IMR-90 (cell line): ENCODE data around the gene ZBP1. TPM values are rescaled to one million over a fixed set of nuclear protein-coding genes. Genes with fewer than 3 reads are reported as not detected.
A peak's percentile ranks its signal among the peaks of the same experiment; 100 is the strongest.

ENCODE experiments used
- ATAC-seq: fragments of 200-7000 bp; cut with Tn5 transposase; 2 replicates; pipeline ENCODE4 v1.9.1; 2020; ENCODE audit warnings: low read depth, mild to moderate bottlenecking, moderate library complexity
- BruUV-seq: library from RNA; stranded (reverse); fragments of 400-500 nt; replicated peaks from 2 replicates; lab custom pipeline; 2021; lab: Mats Ljungman, UMichigan
- CTCF ChIA-PET: fragments of 300-600 bp; formaldehyde crosslinking; extraction: SDS; loops from one replicate; lab custom pipeline; 2021; ENCODE audit warnings: antibody characterized with exemption; lab: Yijun Ruan, JAX
- POLR2A ChIA-PET: fragments of 300-600 bp; sonication (Branson Sonifier 250); formaldehyde crosslinking; loops from one replicate; lab custom pipeline; 2022; ENCODE audit warnings: antibody characterized with exemption; ENCODE audit not compliant: unreplicated experiment; lab: Charles Lee
- DNase-seq: peaks from one replicate; pipeline ENCODE4 v3.0.0; 2013
- H2AFZ ChIP-seq: replicated peaks from 2 replicates; pipeline ENCODE3; 2013; ENCODE audit warnings: low read length, mild to moderate bottlenecking; ENCODE audit not compliant: poor library complexity
- H2AK5ac ChIP-seq: 2 replicates; pipeline ENCODE4 v1.6.1; 2013; ENCODE audit warnings: low read depth, low read length, inconsistent platforms
- H2AK9ac ChIP-seq: replicated peaks from 2 replicates; pipeline ENCODE3; 2013; ENCODE audit warnings: mild to moderate bottlenecking, low read depth, low read length, moderate library complexity; ENCODE audit not compliant: poor library complexity
- H2BK120ac ChIP-seq: 2 replicates; pipeline ENCODE4 v1.6.1; 2013; ENCODE audit warnings: low read depth, low read length, inconsistent platforms
- H2BK15ac ChIP-seq: 3 replicates; pipeline ENCODE4 v1.6.1; 2013; ENCODE audit warnings: low read depth, low read length, inconsistent platforms
- H2BK20ac ChIP-seq: 2 replicates; pipeline ENCODE4 v1.6.1; 2013; ENCODE audit warnings: low read depth, mild to moderate bottlenecking, inconsistent platforms, low read length, moderate library complexity
- H2BK5ac ChIP-seq: 2 replicates; pipeline ENCODE4 v1.6.1; 2013; ENCODE audit warnings: mild to moderate bottlenecking, low read depth, low read length, inconsistent platforms; ENCODE audit not compliant: poor library complexity, severe bottlenecking
- H3K14ac ChIP-seq: replicated peaks from 2 replicates; pipeline ENCODE4 v1.6.1; 2013; ENCODE audit warnings: low read depth, low read length, inconsistent platforms
- H3K18ac ChIP-seq: 2 replicates; pipeline ENCODE4 v1.6.1; 2013; ENCODE audit warnings: low read depth, low read length, control low read depth
- H3K23ac ChIP-seq: 2 replicates; pipeline ENCODE4 v1.6.1; 2013; ENCODE audit warnings: low read depth, low read length, inconsistent platforms
- H3K27ac ChIP-seq: 2 replicates; pipeline ENCODE4 v1.5.1; 2013; ENCODE audit warnings: mild to moderate bottlenecking, control low read depth, low read length; ENCODE audit not compliant: insufficient read depth
- H3K27me3 ChIP-seq: 2 replicates; pipeline ENCODE4 v1.6.1; 2013; ENCODE audit warnings: low read length; ENCODE audit not compliant: control insufficient read depth, insufficient read depth
- H3K36me3 ChIP-seq: 2 replicates; pipeline ENCODE4 v1.6.1; 2013; ENCODE audit warnings: low read length, mixed read lengths; ENCODE audit not compliant: control insufficient read depth, insufficient read depth
- H3K4ac ChIP-seq: 2 replicates; pipeline ENCODE4 v1.6.1; 2013; ENCODE audit warnings: low read depth, low read length, inconsistent platforms
- H3K4me1 ChIP-seq: 2 replicates; pipeline ENCODE4 v1.6.1; 2013; ENCODE audit warnings: low read length, mixed read lengths; ENCODE audit not compliant: control insufficient read depth, insufficient read depth
- H3K4me2 ChIP-seq: 2 replicates; pipeline ENCODE4 v1.6.1; 2013; ENCODE audit warnings: low read depth, mild to moderate bottlenecking, control low read depth, low read length, moderate library complexity
- H3K4me3 ChIP-seq: 2 replicates; pipeline ENCODE4 v1.5.1; 2013; ENCODE audit warnings: low read depth, mild to moderate bottlenecking, control low read depth, low read length, moderate library complexity; ENCODE audit not compliant: insufficient read depth
- H3K56ac ChIP-seq: 2 replicates; pipeline ENCODE4 v1.6.1; 2013; ENCODE audit warnings: low read length, inconsistent platforms; ENCODE audit not compliant: insufficient read depth; ENCODE audit errors: extremely low read depth
- H3K79me1 ChIP-seq, 2 experiments: 2 replicates each; pipeline ENCODE4 v1.6.1; 2013; ENCODE audit warnings: low read length in 2 of 2, inconsistent platforms in 1 of 2, low read depth in 1 of 2
- H3K9ac ChIP-seq: 2 replicates; pipeline ENCODE4 v1.6.1; 2013; ENCODE audit warnings: low read depth, low read length, control low read depth
- H3K9me1 ChIP-seq: 2 replicates; pipeline ENCODE4 v1.6.1; 2013; ENCODE audit warnings: low read length, inconsistent platforms; ENCODE audit not compliant: insufficient read depth
- H3K9me3 ChIP-seq: 2 replicates; pipeline ENCODE4 v1.6.1; 2013; ENCODE audit warnings: low read length; ENCODE audit not compliant: control insufficient read depth, insufficient read depth
- H4K20me1 ChIP-seq: 2 replicates; pipeline ENCODE4 v1.6.1; 2013; ENCODE audit warnings: low read length, inconsistent platforms; ENCODE audit not compliant: insufficient read depth
- H4K5ac ChIP-seq: 2 replicates; pipeline ENCODE4 v1.6.1; 2013; ENCODE audit warnings: mild to moderate bottlenecking, low read depth, low read length, control low read depth
- H4K8ac ChIP-seq, 2 experiments: 2 replicates each; pipeline ENCODE4 v1.6.1; 2013; ENCODE audit warnings: low read depth in 2 of 2, low read length in 2 of 2, control low read depth in 1 of 2, inconsistent platforms in 1 of 2
- H4K91ac ChIP-seq: 2 replicates; pipeline ENCODE4 v1.6.1; 2013; ENCODE audit warnings: low read depth, low read length, inconsistent platforms; ENCODE audit not compliant: insufficient read depth
- BHLHE40 ChIP-seq: fragments of 150-350 bp; IDR thresholded peaks from 2 replicates; pipeline ENCODE4 v1.6.1; 2016; ENCODE audit warnings: mild to moderate bottlenecking, low read depth, low read length
- CEBPB ChIP-seq: IDR thresholded peaks from 2 replicates; pipeline ENCODE4 v1.6.1; 2012; ENCODE audit warnings: low read depth, low read length, improper control_type of control experiment
- CHD1 ChIP-seq: IDR thresholded peaks from 2 replicates; pipeline ENCODE4 v1.6.1; 2012; ENCODE audit warnings: low read depth, low read length, improper control_type of control experiment
- MXI1 ChIP-seq: IDR thresholded peaks from 2 replicates; pipeline ENCODE4 v1.6.1; 2012; ENCODE audit warnings: low read depth, mild to moderate bottlenecking, low read length, moderate library complexity, borderline replicate concordance
- NFE2L2 ChIP-seq: fragments of 150-350 bp; IDR thresholded peaks from 2 replicates; pipeline ENCODE4 v1.6.1; 2016; ENCODE audit warnings: low read depth, mild to moderate bottlenecking, low read length
- POLR2A ChIP-seq: IDR thresholded peaks from 2 replicates; pipeline ENCODE4 v1.6.1; 2012; ENCODE audit warnings: mild to moderate bottlenecking, low read depth, low read length
- RAD21 ChIP-seq: IDR thresholded peaks from 2 replicates; pipeline ENCODE4 v1.6.1; 2012; ENCODE audit warnings: low read length, improper control_type of control experiment
- RFX5 ChIP-seq: IDR thresholded peaks from 2 replicates; pipeline ENCODE4 v1.8.0; 2012; ENCODE audit warnings: low read depth, mild to moderate bottlenecking, low read length, moderate library complexity
- WGBS, 2 experiments: methylation state at CpG; one replicate each; pipeline versions ENCODE4 v1.1.5 to v1.1.7; 2013; ENCODE audit warnings: missing lambda C conversion rate in 2 of 2; ENCODE audit not compliant: insufficient read length in 1 of 2; ENCODE audit errors: extremely low coverage in 2 of 2; 5-methylcytosine and 5-hydroxymethylcytosine counted together
- dilution Hi-C: fragments of 300-500 bp; cut with HindIII; formaldehyde crosslinking; loops from one replicate; pipeline ENCODE4 v1.14.3; 2018; ENCODE audit warnings: low sequenced_read_pairs; ENCODE audit not compliant: unreplicated experiment
- in situ Hi-C: fragments of 300-500 bp; cut with MboI; formaldehyde crosslinking; loops from 3 replicates; pipeline ENCODE4 v1.14.3; 2019; ENCODE audit warnings: low sequenced_read_pairs, inconsistent platforms, mixed read lengths
- intact Hi-C: fragments of 100-400 bp; cut with micrococcal nuclease; formaldehyde crosslinking; loops from 2 replicates; pipeline ENCODE4 v1.10.0; 2022
- polyA plus RNA-seq, 3 experiments: library from polyadenylated mRNA; depleted of rRNA; stranded (reverse); fragments of >200 nt; gene quantifications; 2 replicates each; pipeline ENCODE4 v1.2.3, GENCODE V29; 2012; ENCODE audit warnings: low replicate concordance in 1 of 3
- total RNA-seq: library from RNA; depleted of rRNA; stranded (reverse); fragments of >200 nt; gene quantifications from 2 replicates; pipeline ENCODE4 v1.2.3, GENCODE V29; 2012

ZBP1 gene
- total and polyA plus RNA-seq, 2 of the 4 experiments (the other 2 are of a cell fraction) = not detected

GRCh38 chr20:57628047-57628961, 8.1 kb upstream of the ZBP1 start:
- H3K4ac ChIP-seq = peak overlapping the region; percentile 79; the same call in 1 of the 2 replicates
- H3K79me1 ChIP-seq = no peaks in the 10 kb centered on the region
- H2BK20ac ChIP-seq = peak overlapping the region; percentile 23; the same call in 1 of the 2 replicates
- H3K4me1 ChIP-seq = peaks cover 4% of the 10 kb centered on the region; the same call in 1 of the 2 replicates
- H3K9me1 ChIP-seq = no peaks in the 10 kb centered on the region
- H3K27ac ChIP-seq = peak overlapping the region; percentile 33
- peak overlapping the region; percentile 33 for H2AK9ac ChIP-seq
- no peaks in the 10 kb centered on the region for H3K36me3 ChIP-seq
- peak overlapping the region; percentile 84 for H2AFZ ChIP-seq
- peak overlapping the region; percentile 73; the same call in 1 of the 2 replicates for H2BK120ac ChIP-seq
- peak overlapping the region; percentile 3; the same call in 1 of the 2 replicates for H3K9ac ChIP-seq
- WGBS, 2 experiments = no CpG with 5 or more reads among the region's 29 CpGs
- H2AK5ac ChIP-seq = no peak overlapping the region
- no peaks in the 10 kb centered on the region for H4K20me1 ChIP-seq
- ATAC-seq (peak; percentile 63), DNase-seq (peak; percentile 41)
- no peak overlapping the region for H2BK15ac ChIP-seq
- no peak overlapping the region for H3K18ac ChIP-seq
- H3K56ac ChIP-seq = peak overlapping the region; percentile 11; the same call in 1 of the 2 replicates
- ChIA-PET CTCF (interaction anchor here (0.5 kb wide), 1 partner anchor 18 kb away, joined by 3 read pairs; no protein-coding TSS in a partner anchor), POLR2A (no interaction called here)
- TF ChIP-seq CHD1 (no peak), RFX5 (no peak), MXI1 (no peak), NFE2L2 (no peak), CEBPB (peak; percentile 35; the same call in 1 of the 2 replicates), BHLHE40 (no peak), POLR2A (no peak), RAD21 (no peak)
- H3K14ac ChIP-seq = peak overlapping the region; percentile 81; the same call in 1 of the 2 replicates
- no peak overlapping the region; the same call in 1 of the 2 replicates for H4K5ac ChIP-seq
- peak overlapping the region; percentile 45 for H3K4me2 ChIP-seq
- intact Hi-C loops (no loop called here), dilution Hi-C loops (no loop called here), in situ Hi-C loops (no loop called here)
- H4K8ac ChIP-seq = peak overlapping the region; percentile 78 to 84; a peak in 3 of 4 replicates
- peak overlapping the region; percentile 31; the same call in 1 of the 2 replicates for H4K91ac ChIP-seq
- H3K27me3 ChIP-seq = peaks cover 3% of the 10 kb centered on the region
- no TSS peak for BruUV-seq
- no peak overlapping the region for H3K4me3 ChIP-seq
- no peak overlapping the region for H2BK5ac ChIP-seq
- H3K23ac ChIP-seq = peak overlapping the region; percentile 79
- peaks cover 3% of the 10 kb centered on the region; the same call in 1 of the 2 replicates for H3K9me3 ChIP-seq
